ENCODE measurements around the gene THBS2. TPM values are rescaled to one million over a fixed set of nuclear protein-coding genes. Genes with fewer than 3 reads are reported as not detected.
"Not testable (repeated sequence)": the region's sequence is repeated elsewhere in the genome, so short reads cannot be mapped to it uniquely, and the experiment has no call there.

The THBS2 gene
- total RNA-seq, 2 experiments from 2014 or later, result not detected

DNA sequence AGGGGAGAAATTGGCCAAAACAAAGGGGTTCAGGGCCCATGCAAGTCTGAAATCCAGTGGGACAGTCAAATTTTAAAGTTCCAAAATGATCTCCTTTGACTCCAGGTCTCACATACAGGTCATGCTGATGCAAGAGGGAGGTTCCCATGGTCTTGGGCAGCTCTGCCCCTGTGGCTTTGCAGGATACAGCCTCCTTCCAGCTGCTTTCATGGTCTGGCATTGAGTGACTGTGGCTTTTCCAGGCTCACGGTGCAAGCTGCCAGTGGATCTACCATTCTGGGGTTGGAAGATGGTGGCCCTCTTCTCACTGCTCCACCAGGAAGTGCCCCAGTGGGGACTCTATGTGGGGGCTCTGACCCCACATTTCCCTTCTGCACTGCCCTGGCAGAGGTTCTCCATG is 73.8 kb downstream of the THBS2 start:
- POLR2A ChIA-PET; ATAC-seq; H3K27me3 Mint-ChIP-seq (ENCODE audit: low read depth); H3K9me3 Mint-ChIP-seq (ENCODE audit: insufficient read depth); H3K27ac Mint-ChIP-seq; CTCF ChIA-PET; DNase-seq; H3K36me3 Mint-ChIP-seq (ENCODE audit: low read depth); H3K4me3 Mint-ChIP-seq; H3K4me1 Mint-ChIP-seq (ENCODE audit: low read depth): not testable (repeated sequence)

DNA sequence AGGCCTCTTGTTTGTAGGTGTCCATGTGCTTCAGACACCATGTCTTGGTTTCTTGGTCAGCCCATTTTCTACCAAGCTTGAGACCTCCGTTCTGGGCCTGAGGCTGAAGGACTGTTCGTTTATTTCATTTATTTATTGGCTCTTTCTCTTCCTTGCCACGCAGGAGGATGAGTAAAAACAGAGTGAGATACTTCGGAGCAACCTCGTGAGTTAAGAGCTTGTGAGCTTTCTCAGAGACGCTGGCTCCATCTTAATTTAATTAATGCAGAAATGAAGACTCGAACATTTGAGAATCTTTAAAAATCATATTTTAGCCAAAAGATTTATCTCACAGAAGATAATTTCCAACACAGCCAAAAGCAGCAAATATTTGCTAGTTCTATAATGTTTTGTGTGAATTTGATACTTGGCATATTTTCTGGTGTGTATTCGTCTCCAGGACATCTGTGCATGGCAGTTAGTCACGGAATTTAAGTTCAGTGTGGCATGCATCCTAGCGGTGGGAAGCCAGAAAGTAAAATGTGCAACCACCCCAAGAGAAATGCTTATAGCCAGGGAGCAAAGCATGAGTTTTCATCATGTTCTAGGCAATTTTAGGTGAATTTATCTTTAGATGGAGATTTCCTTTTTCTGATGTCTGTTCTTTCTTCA is 76.0 kb downstream of the THBS2 start:
- ChIA-PET POLR2A (no interaction called here), CTCF (no interaction called here)
- no peaks in the 10 kb centered on the region for H3K4me1 Mint-ChIP-seq (ENCODE audit: low read depth)
- DNase-seq (no peak), ATAC-seq (no peak)
- H3K4me3 Mint-ChIP-seq, result no peak overlapping the region
- peaks cover 7% of the 10 kb centered on the region for H3K27me3 Mint-ChIP-seq (ENCODE audit: low read depth)
- H3K36me3 Mint-ChIP-seq (ENCODE audit: low read depth), result no peaks in the 10 kb centered on the region
- H3K9me3 Mint-ChIP-seq (ENCODE audit: insufficient read depth), result no peaks in the 10 kb centered on the region
- no peak overlapping the region for H3K27ac Mint-ChIP-seq

DNA sequence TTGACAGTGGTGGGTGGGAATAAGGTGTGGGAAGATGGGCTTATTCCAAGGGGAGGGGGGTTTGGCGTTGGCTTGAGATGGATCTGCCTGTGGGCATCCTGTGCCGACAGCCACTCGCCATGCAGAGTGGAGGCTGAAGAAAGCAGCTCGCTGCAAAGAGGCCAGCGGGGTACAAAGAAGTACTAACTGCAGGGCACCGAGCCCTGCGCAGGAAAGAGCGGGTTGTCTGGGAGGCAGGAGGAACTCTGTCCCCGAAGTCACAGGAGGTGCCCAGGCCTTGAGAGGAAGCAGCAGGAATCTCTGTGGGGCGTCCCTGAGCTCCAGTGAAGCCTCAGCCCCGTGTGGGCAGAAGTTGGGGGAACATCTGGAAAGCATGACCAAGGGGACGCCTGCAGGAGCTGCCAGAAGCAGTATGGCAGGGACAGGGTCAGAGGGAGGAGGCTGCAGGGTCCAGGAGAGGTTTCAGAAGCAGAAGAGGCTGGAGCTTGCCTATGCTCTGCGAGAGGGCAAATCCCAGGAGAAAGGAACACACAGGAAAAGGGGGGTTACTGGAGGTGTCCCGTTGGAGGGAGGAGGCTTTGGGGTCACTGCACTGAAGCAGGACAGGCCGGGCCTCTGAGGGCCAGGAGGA is 77.2 kb downstream of the THBS2 start:
- DNase-seq (no peak), ATAC-seq (no peak)
- Mint-ChIP-seq H3K27ac (no peak overlapping the region), H3K36me3 (ENCODE audit: low read depth) (no peaks in the 10 kb centered on the region), H3K9me3 (ENCODE audit: insufficient read depth) (no peaks in the 10 kb centered on the region), H3K27me3 (ENCODE audit: low read depth) (peaks cover 5% of the 10 kb centered on the region), H3K4me1 (ENCODE audit: low read depth) (no peaks in the 10 kb centered on the region), H3K4me3 (no peak overlapping the region)
- POLR2A ChIA-PET, result no interaction called here
- CTCF ChIA-PET, result no interaction called here

DNA sequence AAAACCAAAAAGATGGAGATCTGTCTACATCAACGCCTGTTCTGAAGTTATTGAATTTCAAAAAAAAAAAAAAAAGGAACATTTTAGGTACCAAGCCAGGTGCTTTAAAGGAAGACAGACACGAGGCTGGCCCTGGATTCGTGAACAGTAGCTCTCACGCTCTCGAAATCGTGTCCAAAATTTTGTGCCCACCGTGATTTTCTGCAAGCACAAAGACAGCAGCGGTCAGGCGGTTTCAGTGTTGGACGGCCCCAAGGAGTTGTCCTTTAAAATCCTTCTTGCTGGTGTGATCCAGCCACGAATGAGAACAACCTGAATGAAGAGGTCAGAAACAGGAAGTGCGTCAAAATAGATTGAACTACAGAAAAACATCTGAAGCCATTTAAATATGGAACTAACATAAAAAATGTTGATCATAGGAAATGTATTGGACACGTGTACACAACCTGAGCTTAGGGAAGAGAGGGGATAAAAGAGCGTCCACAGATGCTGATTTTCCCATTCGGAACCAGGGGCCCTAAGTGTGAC is 78.2 kb downstream of the THBS2 start:
- no peak overlapping the region for H3K4me3 Mint-ChIP-seq
- H3K9me3 Mint-ChIP-seq (ENCODE audit: insufficient read depth), result no peaks in the 10 kb centered on the region
- no peak overlapping the region for H3K27ac Mint-ChIP-seq
- no peak for DNase-seq
- H3K36me3 Mint-ChIP-seq (ENCODE audit: low read depth), result no peaks in the 10 kb centered on the region
- H3K27me3 Mint-ChIP-seq (ENCODE audit: low read depth), result peaks cover 2% of the 10 kb centered on the region
- H3K4me1 Mint-ChIP-seq (ENCODE audit: low read depth), result no peaks in the 10 kb centered on the region
- CTCF ChIA-PET, result no interaction called here
- no peak for ATAC-seq
- POLR2A ChIA-PET, result no interaction called here

DNA sequence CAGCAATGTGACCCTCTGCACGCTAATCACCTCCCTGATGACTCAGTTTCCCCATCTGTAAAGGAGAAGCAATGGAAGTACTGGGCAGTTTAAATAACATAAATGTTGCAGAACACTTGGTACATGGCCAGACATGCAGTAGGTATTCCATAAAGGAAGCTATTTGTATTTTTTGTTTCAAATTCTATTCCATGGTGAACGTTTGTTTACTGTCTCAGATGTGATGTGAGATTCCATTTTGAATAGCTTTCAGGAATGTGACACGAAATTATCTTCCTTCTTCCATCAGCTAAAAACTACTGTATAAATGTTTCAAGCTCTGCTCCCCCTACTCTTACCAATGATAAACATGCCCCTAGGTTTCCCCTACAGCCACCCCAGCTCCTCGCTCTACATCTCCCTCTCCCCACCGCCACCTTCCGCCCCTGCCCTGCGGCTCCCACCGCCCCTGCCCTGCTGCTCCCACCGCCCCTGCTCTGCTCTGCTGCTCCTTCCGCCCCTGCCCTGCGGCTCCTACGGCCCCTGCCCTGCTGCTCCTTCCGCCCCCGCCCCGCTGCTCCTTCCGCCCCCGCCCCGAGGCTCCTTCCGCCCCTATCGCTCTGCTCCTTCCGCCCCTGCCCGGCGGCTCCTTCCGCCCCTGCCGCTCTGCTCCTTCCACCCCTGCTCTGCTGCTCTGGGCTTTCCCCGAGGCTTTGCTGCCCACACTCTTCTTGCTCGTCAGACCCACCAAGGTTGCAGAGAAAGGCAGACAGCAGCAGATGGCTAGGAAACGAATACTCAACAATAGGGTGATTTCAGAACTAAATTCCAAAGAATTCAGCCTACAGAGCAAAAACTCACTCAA is 78.9 kb downstream of the THBS2 start:
- Mint-ChIP-seq H3K4me3 (no peak overlapping the region), H3K27ac (no peak overlapping the region), H3K27me3 (ENCODE audit: low read depth) (peaks cover 2% of the 10 kb centered on the region), H3K9me3 (ENCODE audit: insufficient read depth) (no peaks in the 10 kb centered on the region), H3K36me3 (ENCODE audit: low read depth) (no peaks in the 10 kb centered on the region), H3K4me1 (ENCODE audit: low read depth) (no peaks in the 10 kb centered on the region)
- ATAC-seq (no peak), DNase-seq (no peak)
- ChIA-PET CTCF (no interaction called here), POLR2A (no interaction called here)

DNA sequence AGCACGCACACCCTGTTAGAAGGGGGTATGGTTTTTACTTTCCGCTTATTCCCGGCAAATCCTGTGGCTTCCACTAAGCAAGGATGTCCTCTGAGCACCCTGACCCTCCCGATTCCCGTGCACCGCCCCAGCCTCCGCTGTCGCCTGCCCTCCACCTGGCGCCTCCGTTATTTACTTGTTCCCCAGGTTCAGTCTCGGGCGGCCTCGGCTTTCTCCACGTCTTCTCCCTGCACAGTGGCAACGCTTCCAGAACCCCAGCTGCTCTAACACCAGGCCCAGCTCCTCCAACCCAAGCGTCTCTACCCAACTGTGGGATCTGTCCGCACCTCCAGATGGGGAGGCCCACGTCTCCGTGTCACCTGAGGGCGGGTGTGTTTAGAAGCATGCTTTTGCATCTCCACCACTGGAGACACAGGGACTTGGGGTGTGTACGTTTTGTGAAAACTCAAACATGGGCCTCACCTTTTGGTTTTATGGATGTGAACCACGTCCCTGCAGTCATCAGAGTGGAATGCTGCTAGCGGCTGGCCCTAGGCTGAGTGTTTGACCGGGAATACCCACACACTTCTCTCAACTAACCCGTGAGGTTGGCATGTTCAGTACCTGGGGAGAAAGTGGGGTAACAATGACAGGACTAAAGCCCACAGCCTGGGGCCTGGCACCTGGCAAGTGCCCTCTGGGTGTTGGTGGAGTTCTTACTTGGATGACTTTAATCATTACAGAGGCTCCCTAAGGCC is 79.9 kb downstream of the THBS2 start:
- no peaks in the 10 kb centered on the region for H3K4me1 Mint-ChIP-seq (ENCODE audit: low read depth)
- H3K27me3 Mint-ChIP-seq (ENCODE audit: low read depth), result peaks cover 2% of the 10 kb centered on the region
- ChIA-PET POLR2A (no interaction called here), CTCF (no interaction called here)
- H3K27ac Mint-ChIP-seq, result no peak overlapping the region
- H3K36me3 Mint-ChIP-seq (ENCODE audit: low read depth), result no peaks in the 10 kb centered on the region
- H3K9me3 Mint-ChIP-seq (ENCODE audit: insufficient read depth), result no peaks in the 10 kb centered on the region
- ATAC-seq (no peak), DNase-seq (no peak)
- no peak overlapping the region for H3K4me3 Mint-ChIP-seq

DNA sequence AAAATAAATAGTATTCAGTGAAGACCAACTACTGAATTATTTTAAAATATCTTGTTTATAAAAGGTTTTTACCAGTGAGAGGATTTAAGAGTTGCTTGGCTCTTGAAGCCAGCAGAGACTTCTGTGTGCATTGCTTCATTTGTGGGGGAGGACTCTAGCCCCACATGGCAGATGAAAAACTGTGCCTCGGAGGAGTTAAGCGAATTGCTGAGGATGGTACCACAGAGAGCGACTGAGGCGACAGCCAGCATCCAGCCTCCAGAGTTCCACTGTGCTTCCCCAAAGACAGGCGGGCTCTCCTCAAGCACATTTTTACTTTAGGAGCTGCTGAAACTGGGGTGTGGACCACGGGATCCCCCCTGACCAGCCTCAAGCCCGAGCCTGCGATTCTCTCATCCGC is 80.7 kb downstream of the THBS2 start:
- no peaks in the 10 kb centered on the region for H3K4me1 Mint-ChIP-seq (ENCODE audit: low read depth)
- ChIA-PET POLR2A (no interaction called here), CTCF (no interaction called here)
- no peak overlapping the region for H3K4me3 Mint-ChIP-seq
- H3K36me3 Mint-ChIP-seq (ENCODE audit: low read depth), result no peaks in the 10 kb centered on the region
- H3K27ac Mint-ChIP-seq, result no peak overlapping the region
- no peaks in the 10 kb centered on the region for H3K9me3 Mint-ChIP-seq (ENCODE audit: insufficient read depth)
- H3K27me3 Mint-ChIP-seq (ENCODE audit: low read depth), result peaks cover 2% of the 10 kb centered on the region
- ATAC-seq, result no peak
- DNase-seq, result no peak

DNA sequence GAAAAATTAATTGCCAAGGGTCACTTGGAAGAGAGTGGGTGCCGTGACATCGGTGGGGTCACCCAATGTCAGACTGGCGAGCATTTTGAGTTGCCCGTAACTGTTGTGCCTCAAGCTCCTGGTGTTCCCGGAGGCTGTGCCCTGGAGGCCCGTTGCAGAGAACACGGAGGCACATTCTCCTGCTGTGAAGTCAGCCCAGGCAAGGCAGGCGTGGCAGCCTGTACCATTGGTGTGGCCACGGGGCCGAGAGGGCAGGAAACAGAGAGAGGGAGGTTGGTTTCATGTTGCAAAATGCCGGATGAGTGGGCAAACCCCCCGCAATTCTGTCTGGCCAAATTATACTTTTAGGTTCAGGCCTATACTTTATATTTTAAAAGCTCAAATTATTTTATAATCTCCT is 81.2 kb downstream of the THBS2 start:
- Mint-ChIP-seq H3K4me3 (no peak overlapping the region), H3K4me1 (ENCODE audit: low read depth) (no peaks in the 10 kb centered on the region), H3K9me3 (ENCODE audit: insufficient read depth) (no peaks in the 10 kb centered on the region), H3K27me3 (ENCODE audit: low read depth) (peaks cover 2% of the 10 kb centered on the region), H3K36me3 (ENCODE audit: low read depth) (no peaks in the 10 kb centered on the region), H3K27ac (no peak overlapping the region)
- no peak for ATAC-seq
- no peak for DNase-seq
- CTCF ChIA-PET, result no interaction called here
- POLR2A ChIA-PET, result no interaction called here

DNA sequence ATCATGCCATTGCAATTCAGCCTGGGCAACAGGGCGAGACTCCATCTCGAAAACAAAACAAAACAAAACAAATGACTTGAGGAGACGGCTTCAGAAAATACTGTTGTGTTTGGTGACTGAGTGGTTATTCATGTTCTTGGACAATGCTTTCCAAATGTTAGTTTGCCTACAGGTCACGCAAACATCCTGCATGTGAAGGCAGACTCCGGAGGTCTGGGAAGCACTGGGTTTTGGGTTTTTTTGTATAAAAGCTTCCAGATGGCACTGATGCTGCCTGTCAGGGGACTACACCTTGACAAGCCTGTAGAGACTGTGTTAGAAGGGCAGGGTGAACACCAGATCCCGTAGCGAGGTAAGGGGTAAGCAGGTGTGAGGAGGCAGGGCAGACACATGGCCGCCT is 81.7 kb downstream of the THBS2 start:
- Mint-ChIP-seq H3K27ac (no peak overlapping the region), H3K27me3 (ENCODE audit: low read depth) (peaks cover under 1% of the 10 kb centered on the region), H3K4me3 (no peak overlapping the region), H3K9me3 (ENCODE audit: insufficient read depth) (no peaks in the 10 kb centered on the region), H3K36me3 (ENCODE audit: low read depth) (no peaks in the 10 kb centered on the region), H3K4me1 (ENCODE audit: low read depth) (no peaks in the 10 kb centered on the region)
- POLR2A ChIA-PET, result no interaction called here
- CTCF ChIA-PET, result no interaction called here
- DNase-seq, result no peak
- ATAC-seq, result no peak

DNA sequence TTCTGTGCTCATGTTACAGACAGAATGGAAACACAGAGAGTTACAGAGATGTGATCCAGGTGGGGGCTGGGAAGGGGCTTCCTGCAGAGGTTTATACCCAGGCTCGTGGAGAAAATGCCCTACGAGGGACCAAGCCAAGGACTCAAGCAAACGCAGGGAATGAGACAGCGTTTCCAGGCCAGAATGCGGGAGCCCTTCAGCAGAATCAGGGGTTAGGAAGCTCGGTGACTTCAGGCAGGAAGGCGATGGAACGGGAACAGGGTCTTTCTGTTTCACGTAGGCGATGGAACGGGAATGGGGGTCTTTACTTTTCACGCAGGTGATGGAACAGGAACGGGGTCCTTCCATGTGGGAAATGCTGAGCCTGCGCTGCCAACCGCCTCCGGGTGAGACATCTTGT is 82.6 kb downstream of the THBS2 start:
- DNase-seq (no peak), ATAC-seq (no peak)
- ChIA-PET POLR2A (no interaction called here), CTCF (no interaction called here)
- no peaks in the 10 kb centered on the region for H3K9me3 Mint-ChIP-seq (ENCODE audit: insufficient read depth)
- no peak overlapping the region for H3K4me3 Mint-ChIP-seq
- no peaks in the 10 kb centered on the region for H3K36me3 Mint-ChIP-seq (ENCODE audit: low read depth)
- no peaks in the 10 kb centered on the region for H3K4me1 Mint-ChIP-seq (ENCODE audit: low read depth)
- H3K27ac Mint-ChIP-seq, result no peak overlapping the region
- H3K27me3 Mint-ChIP-seq (ENCODE audit: low read depth), result no peaks in the 10 kb centered on the region

DNA sequence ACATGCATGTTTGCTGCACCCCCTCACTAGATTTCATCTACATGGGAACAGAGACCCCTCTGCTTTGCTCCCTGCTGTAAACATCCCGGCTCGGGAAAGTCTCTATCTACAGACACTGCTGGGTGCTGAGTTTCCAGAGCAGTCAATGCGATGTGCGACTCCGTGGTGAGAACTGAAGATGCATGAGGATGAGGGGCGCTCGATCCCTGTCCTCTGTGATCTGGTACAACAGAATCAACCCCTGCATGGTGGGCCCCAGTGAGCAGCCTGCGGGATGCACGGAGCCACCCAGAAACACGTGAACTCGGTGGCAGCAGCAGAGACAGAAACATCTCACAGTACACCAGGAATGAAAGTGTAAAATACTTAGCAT is 83.1 kb downstream of the THBS2 start:
- no peak for DNase-seq
- H3K9me3 Mint-ChIP-seq (ENCODE audit: insufficient read depth), result no peaks in the 10 kb centered on the region
- no peak overlapping the region for H3K27ac Mint-ChIP-seq
- no peak for ATAC-seq
- no peaks in the 10 kb centered on the region for H3K36me3 Mint-ChIP-seq (ENCODE audit: low read depth)
- no peaks in the 10 kb centered on the region for H3K27me3 Mint-ChIP-seq (ENCODE audit: low read depth)
- H3K4me1 Mint-ChIP-seq (ENCODE audit: low read depth), result no peaks in the 10 kb centered on the region
- H3K4me3 Mint-ChIP-seq, result no peak overlapping the region
- POLR2A ChIA-PET, result no interaction called here
- CTCF ChIA-PET, result no interaction called here

DNA sequence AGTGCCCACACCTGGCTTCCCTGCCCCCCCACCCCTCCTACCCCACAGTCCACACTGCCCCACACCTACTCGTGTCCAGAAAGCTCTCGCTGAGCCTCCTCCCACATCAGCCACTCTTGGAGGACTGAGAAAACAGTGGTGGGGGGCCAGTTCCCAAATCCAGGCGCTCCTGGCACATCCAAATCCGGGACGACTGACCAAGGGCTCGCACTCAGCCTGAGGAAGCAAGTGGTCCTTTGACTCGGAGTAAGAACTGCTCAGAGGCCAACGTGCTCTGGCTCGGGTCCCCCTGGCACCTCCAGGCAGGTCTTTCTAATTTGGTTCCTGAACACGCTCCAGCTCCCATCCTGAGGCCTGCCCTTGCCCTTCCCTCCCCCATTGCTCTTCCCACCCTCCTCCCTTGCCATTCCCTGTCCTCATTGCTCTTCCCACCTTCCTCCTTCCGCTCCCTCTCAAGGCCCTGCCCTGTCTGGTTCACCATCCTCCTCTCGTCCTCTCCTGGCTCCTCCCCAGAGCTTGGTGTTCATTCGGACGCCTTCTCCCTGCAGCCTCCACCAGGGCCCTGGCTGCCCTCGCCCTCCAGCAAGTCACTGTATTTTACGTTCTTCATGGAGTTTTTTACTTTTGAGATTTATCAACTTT is 83.6 kb downstream of the THBS2 start:
- Mint-ChIP-seq H3K27ac (no peak overlapping the region), H3K36me3 (ENCODE audit: low read depth) (no peaks in the 10 kb centered on the region), H3K9me3 (ENCODE audit: insufficient read depth) (no peaks in the 10 kb centered on the region), H3K4me1 (ENCODE audit: low read depth) (no peaks in the 10 kb centered on the region), H3K27me3 (ENCODE audit: low read depth) (no peaks in the 10 kb centered on the region), H3K4me3 (no peak overlapping the region)
- ATAC-seq, result no peak
- DNase-seq, result no peak
- ChIA-PET POLR2A (no interaction called here), CTCF (no interaction called here)
